Neural progenitor cell (in vitro differentiated cells): ENCODE measurements around the gene ACOT7.

Source experiments
- CTCF ChIP-seq: fragments of 200-600 bp; sonication (generic); IDR thresholded peaks from 2 replicates; pipeline ENCODE4 v1.5.1; 2017; ENCODE audit warnings: antibody characterized with exemption, mild to moderate bottlenecking
- EZH2phosphoT487 ChIP-seq: fragments of 200-600 bp; sonication (generic); IDR thresholded peaks from 2 replicates; pipeline ENCODE4 v1.6.1; 2017; ENCODE audit warnings: antibody characterized with exemption

GRCh38 chr1:6220236-6220635, 173.3 kb downstream of the ACOT7 start:
- TF ChIP-seq CTCF = no peak
- TF ChIP-seq EZH2phosphoT487 = no peak
